K562 (cell line): ENCODE results near the gene ZNF593OS. TPM values are rescaled to one million over a fixed set of nuclear protein-coding genes. Genes with fewer than 3 reads are reported as not detected.

Experiments
- ATAC-seq: fragments of 200-7000 bp; cut with Tn5 transposase; 3 replicates; pipeline ENCODE4 v1.9.1; 2020; ENCODE audit warnings: moderate library complexity
- BruUV-seq: library from RNA; stranded (reverse); fragments of 400-500 nt; replicated peaks from 2 replicates; lab custom pipeline; 2021; lab: Mats Ljungman, UMichigan
- CTCF ChIA-PET: fragments of 300-600 bp; formaldehyde crosslinking; extraction: SDS; loops from one replicate; lab custom pipeline; 2021; ENCODE audit warnings: low intra/inter-chr PET ratio; lab: Yijun Ruan, JAX
- POLR2A ChIA-PET: fragments of 300-600, 350-650 bp; sonication (Branson Sonifier 250); formaldehyde crosslinking; extraction: SDS; loops from one replicate; lab custom pipeline; 2021; ENCODE audit warnings: antibody characterized with exemption, inconsistent platforms; lab: Yijun Ruan, JAX
- DNase-seq, 4 experiments: peaks; one replicate each; pipeline versions ENCODE4 v3.0.0 to v3.0.0-alpha.2; 2011 to 2018; ENCODE audit warnings: low spot score in 3 of 4, mixed read lengths in 3 of 4; ENCODE audit errors: extremely low read depth in 1 of 4
- FAIRE-seq: peaks from 2 replicates; lab custom pipeline; 2011; peaks lifted over from hg19 to GRCh38; lab: Jason Lieb, UNC
- H2AFZ ChIP-seq: 2 replicates; pipeline ENCODE4 v1.6.0; 2011; ENCODE audit warnings: low read depth, low read length, control low read depth, inconsistent platforms
- H3K27ac ChIP-seq: fragments of 200-600 bp; 3 replicates; pipeline ENCODE4 v1.8.0; 2011; ENCODE audit warnings: low read depth, mild to moderate bottlenecking, control low read depth, inconsistent platforms, low read length, moderate library complexity, mixed read lengths; ENCODE audit errors: extremely low read depth
- H3K27me3 ChIP-seq, 2 experiments: fragments of 300-600 bp in 1 of 2; 2 replicates in 1 of 2; 3 replicates in 1 of 2; pipeline versions ENCODE4 v1.6.0 to v1.8.0; 2011; ENCODE audit warnings: inconsistent platforms in 2 of 2, low read length in 2 of 2, mild to moderate bottlenecking in 1 of 2, mixed read lengths in 1 of 2, moderate library complexity in 1 of 2; ENCODE audit not compliant: control insufficient read depth in 2 of 2, insufficient read depth in 2 of 2
- H3K36me3 ChIP-seq: fragments of 300-600 bp; 3 replicates; pipeline ENCODE4 v1.8.0; 2011; ENCODE audit warnings: mild to moderate bottlenecking, low read length, inconsistent platforms; ENCODE audit not compliant: control insufficient read depth, insufficient read depth
- H3K4me1 ChIP-seq, 2 experiments: fragments of 200-600 bp in 1 of 2; replicated peaks in 1 of 2; 2 replicates in 1 of 2; 3 replicates in 1 of 2; pipeline versions ENCODE4 v1.5.1 to v1.8.0; 2011; ENCODE audit warnings: inconsistent platforms in 2 of 2, low read length in 2 of 2, mild to moderate bottlenecking in 1 of 2, mixed read lengths in 1 of 2, moderate library complexity in 1 of 2; ENCODE audit not compliant: control insufficient read depth in 2 of 2, insufficient read depth in 2 of 2
- H3K4me2 ChIP-seq: 2 replicates; pipeline ENCODE4 v1.6.1; 2011; ENCODE audit warnings: low read length, control low read depth, inconsistent platforms, mixed read lengths; ENCODE audit not compliant: insufficient read depth
- H3K4me3 ChIP-seq: fragments of 200-600 bp; sonication (generic), shearing (Covaris generic); 2 replicates; pipeline ENCODE4 v1.5.1; 2016; ENCODE audit warnings: control low read depth, inconsistent platforms
- H3K79me2 ChIP-seq: fragments of 200-600 bp; 3 replicates; pipeline ENCODE4 v1.8.0; 2011; ENCODE audit warnings: low read length, inconsistent platforms; ENCODE audit not compliant: control insufficient read depth, insufficient read depth
- H3K9ac ChIP-seq, 2 experiments: 2 replicates each; pipeline versions ENCODE4 v1.6.0 to v1.6.1; 2011; ENCODE audit warnings: low read depth in 2 of 2, low read length in 2 of 2, control low read depth in 1 of 2, inconsistent platforms in 1 of 2, mild to moderate bottlenecking in 1 of 2, mixed read lengths in 1 of 2; ENCODE audit not compliant: insufficient read depth in 1 of 2
- H3K9me1 ChIP-seq: one replicate; pipeline ENCODE4 v1.6.0; 2011; ENCODE audit warnings: inconsistent platforms, mild to moderate bottlenecking, low read length, moderate library complexity; ENCODE audit not compliant: control insufficient read depth, insufficient read depth
- H3K9me3 ChIP-seq: replicated peaks from 2 replicates; pipeline ENCODE4 v1.5.1; 2011; ENCODE audit warnings: low read depth, low read length, inconsistent platforms; ENCODE audit not compliant: control insufficient read depth, insufficient read depth
- H4K20me1 ChIP-seq: replicated peaks from 2 replicates; pipeline ENCODE4 v1.6.1; 2011; ENCODE audit warnings: low read length, inconsistent platforms, mixed read lengths; ENCODE audit not compliant: control insufficient read depth, insufficient read depth
- E2F4 ChIP-seq: sonication (generic); formaldehyde crosslinking; IDR thresholded peaks from 2 replicates; pipeline ENCODE4 v1.8.0; 2022; ENCODE audit warnings: mild to moderate bottlenecking, low read depth, missing genetic modification reagents
- KAT7 ChIP-seq: sonication (generic); formaldehyde crosslinking; IDR thresholded peaks from 2 replicates; pipeline ENCODE4 v1.8.0; 2022; ENCODE audit warnings: missing genetic modification reagents, mild to moderate bottlenecking, borderline replicate concordance
- MIER1 ChIP-seq: fragments of 450-650 bp; IDR thresholded peaks from 2 replicates; pipeline ENCODE4 v1.6.1; 2016; ENCODE audit warnings: antibody characterized with exemption, mild to moderate bottlenecking, low read depth
- MLLT1 ChIP-seq, 2 experiments: fragments of 450-650 bp; IDR thresholded peaks; 2 replicates each; pipeline ENCODE4 v1.6.1; 2016
- SNAPC5 ChIP-seq: fragments of 250-450 bp; sonication (Bioruptor Pico); IDR thresholded peaks from 2 replicates; pipeline ENCODE4 v1.8.0; 2021; ENCODE audit warnings: moderate library complexity, mild to moderate bottlenecking, inconsistent platforms
- ZBTB17 ChIP-seq: fragments of 450-650 bp; formaldehyde crosslinking; IDR thresholded peaks from 2 replicates; pipeline ENCODE4 v1.4.0; 2020; ENCODE audit warnings: mild to moderate bottlenecking
- WGBS: fragments of 100-300 bp; shearing (Covaris generic); methylation state at CpG from one replicate; pipeline ENCODE4 v1.1.6; 2016; ENCODE audit warnings: low coverage, mixed read lengths; ENCODE audit not compliant: insufficient coverage; ENCODE audit errors: missing lambda C conversion rate; 5-methylcytosine and 5-hydroxymethylcytosine counted together
- in situ Hi-C: fragments of 300-500 bp; cut with MboI; formaldehyde crosslinking; loops from 4 replicates; pipeline ENCODE4 v1.15.0; 2018; ENCODE audit warnings: inconsistent platforms, mixed read lengths
- intact Hi-C: fragments of 100-400 bp; cut with micrococcal nuclease; formaldehyde crosslinking; loops from 2 replicates; pipeline ENCODE4 v1.14.2; 2022
- polyA plus RNA-seq, 8 experiments: library from polyadenylated mRNA; depleted of rRNA in 4 of 8; stranded (reverse) in 5 of 8; unstranded in 3 of 8; fragments of >200 nt; fragmentation: Nextera tagmentation in 2 of 8; fragmentation: Illumina TruSeq in 1 of 8; extraction: Ambion mirVana in 2 of 8; extraction: Trizol in 1 of 8; gene quantifications; 2 replicates each; pipeline versions ENCODE4 v1.2.1 to v1.2.3, GENCODE V29; 2011 to 2014; ENCODE audit warnings: inconsistent platforms in 1 of 8, missing spikeins in 1 of 8
- total RNA-seq, 7 experiments: library from RNA; depleted of rRNA in 6 of 7; stranded (reverse); fragments of >200 nt in 6 of 7; fragmentation: Illumina TruSeq in 2 of 7; extraction: Trizol in 2 of 7; gene quantifications; 2 replicates each; pipeline versions ENCODE4 v1.2.1 to v1.2.3, GENCODE V29; 2011 to 2021; ENCODE audit warnings: low replicate concordance in 1 of 7
- TF ChIP-seq, protein P1 (sequence below): fragments of 250-450 bp; sonication (Bioruptor Pico); IDR thresholded peaks from 2 replicates; pipeline ENCODE4 v1.8.0; 2022; ENCODE audit warnings: inconsistent platforms
- TF ChIP-seq, protein P2 (sequence below), 2 experiments: fragments of 150-350 bp in 1 of 2; IDR thresholded peaks; 2 replicates each; pipeline ENCODE4 v1.6.1; 2012 to 2016; ENCODE audit warnings: low read depth in 2 of 2, low read length in 2 of 2, mild to moderate bottlenecking in 1 of 2, moderate library complexity in 1 of 2

Gene ZNF593OS
- total and polyA plus RNA-seq, 9 of the 15 experiments (the other 6 are each of a cell fraction or from before 2014, with no cell fraction given): 0.24 to 0.27 TPM; not detected in 7

- peaks cover 21 to 34% of the 10 kb centered on the region in 2 experiments for H3K4me1 ChIP-seq
- TSS peak; percentile 89 for BruUV-seq
- ChIA-PET CTCF (interaction anchor here (0.8 to 1.9 kb wide), 2 partner anchors 30 to 151 kb away, joined by 6 to 8 read pairs; no protein-coding TSS in a partner anchor), POLR2A (interaction anchor here (0.6 to 1.6 kb wide), 10 partner anchors 8 to 230 kb away, joined by 3 to 12 read pairs (median 5); partner anchors contain the start of genes CEP85 and FAM110D)
- H3K27ac ChIP-seq: peak overlapping the region; percentile 85
- no peaks in the 10 kb centered on the region for H3K27me3 ChIP-seq
- TF ChIP-seq E2F4: 0 out of 2 replicates have a peak, but pooled peaks have one; percentile 13
- TF ChIP-seq, protein P1, sequence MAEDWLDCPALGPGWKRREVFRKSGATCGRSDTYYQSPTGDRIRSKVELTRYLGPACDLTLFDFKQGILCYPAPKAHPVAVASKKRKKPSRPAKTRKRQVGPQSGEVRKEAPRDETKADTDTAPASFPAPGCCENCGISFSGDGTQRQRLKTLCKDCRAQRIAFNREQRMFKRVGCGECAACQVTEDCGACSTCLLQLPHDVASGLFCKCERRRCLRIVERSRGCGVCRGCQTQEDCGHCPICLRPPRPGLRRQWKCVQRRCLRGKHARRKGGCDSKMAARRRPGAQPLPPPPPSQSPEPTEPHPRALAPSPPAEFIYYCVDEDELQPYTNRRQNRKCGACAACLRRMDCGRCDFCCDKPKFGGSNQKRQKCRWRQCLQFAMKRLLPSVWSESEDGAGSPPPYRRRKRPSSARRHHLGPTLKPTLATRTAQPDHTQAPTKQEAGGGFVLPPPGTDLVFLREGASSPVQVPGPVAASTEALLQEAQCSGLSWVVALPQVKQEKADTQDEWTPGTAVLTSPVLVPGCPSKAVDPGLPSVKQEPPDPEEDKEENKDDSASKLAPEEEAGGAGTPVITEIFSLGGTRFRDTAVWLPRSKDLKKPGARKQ (CRISPR knock-in tag): no peak
- TF ChIP-seq MLLT1 (IDR thresholded peaks at IDR 0.05): peak in 1 of 2 experiments; percentile 96; a peak in 2 of 4 replicates
- TF ChIP-seq KAT7: no peak
- no peak for TF ChIP-seq SNAPC5 (CRISPR knock-in tag)
- 0 out of 2 replicates have a peak, but pooled peaks have one; percentile 14 for TF ChIP-seq MIER1
- TF ChIP-seq, protein P2, sequence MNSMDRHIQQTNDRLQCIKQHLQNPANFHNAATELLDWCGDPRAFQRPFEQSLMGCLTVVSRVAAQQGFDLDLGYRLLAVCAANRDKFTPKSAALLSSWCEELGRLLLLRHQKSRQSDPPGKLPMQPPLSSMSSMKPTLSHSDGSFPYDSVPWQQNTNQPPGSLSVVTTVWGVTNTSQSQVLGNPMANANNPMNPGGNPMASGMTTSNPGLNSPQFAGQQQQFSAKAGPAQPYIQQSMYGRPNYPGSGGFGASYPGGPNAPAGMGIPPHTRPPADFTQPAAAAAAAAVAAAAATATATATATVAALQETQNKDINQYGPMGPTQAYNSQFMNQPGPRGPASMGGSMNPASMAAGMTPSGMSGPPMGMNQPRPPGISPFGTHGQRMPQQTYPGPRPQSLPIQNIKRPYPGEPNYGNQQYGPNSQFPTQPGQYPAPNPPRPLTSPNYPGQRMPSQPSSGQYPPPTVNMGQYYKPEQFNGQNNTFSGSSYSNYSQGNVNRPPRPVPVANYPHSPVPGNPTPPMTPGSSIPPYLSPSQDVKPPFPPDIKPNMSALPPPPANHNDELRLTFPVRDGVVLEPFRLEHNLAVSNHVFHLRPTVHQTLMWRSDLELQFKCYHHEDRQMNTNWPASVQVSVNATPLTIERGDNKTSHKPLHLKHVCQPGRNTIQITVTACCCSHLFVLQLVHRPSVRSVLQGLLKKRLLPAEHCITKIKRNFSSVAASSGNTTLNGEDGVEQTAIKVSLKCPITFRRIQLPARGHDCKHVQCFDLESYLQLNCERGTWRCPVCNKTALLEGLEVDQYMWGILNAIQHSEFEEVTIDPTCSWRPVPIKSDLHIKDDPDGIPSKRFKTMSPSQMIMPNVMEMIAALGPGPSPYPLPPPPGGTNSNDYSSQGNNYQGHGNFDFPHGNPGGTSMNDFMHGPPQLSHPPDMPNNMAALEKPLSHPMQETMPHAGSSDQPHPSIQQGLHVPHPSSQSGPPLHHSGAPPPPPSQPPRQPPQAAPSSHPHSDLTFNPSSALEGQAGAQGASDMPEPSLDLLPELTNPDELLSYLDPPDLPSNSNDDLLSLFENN (IDR thresholded peaks at IDR 0.05; ENCODE audit: low read depth in 2 of 2, low read length in 2 of 2): 0 out of 4 replicates have a peak, but pooled peaks of 1 of the 2 experiments have one; percentile 59
- TF ChIP-seq ZBTB17: peak; percentile 92
- DNase-seq (no peak), FAIRE-seq (peak; percentile 29), ATAC-seq (peak; percentile 3; the same call in 2 of the 3 replicates)
- intact Hi-C loops (loop anchor here (10.0 kb wide), 1 partner anchor 214 kb away; no protein-coding TSS in a partner anchor), in situ Hi-C loops (no loop called here)
- peak overlapping the region; percentile 90 for H2AFZ ChIP-seq
- 21% methylated on average over 9 of the region's 9 CpGs for WGBS
- H3K9me1 ChIP-seq: peaks cover 4% of the 10 kb centered on the region
- peak overlapping the region; percentile 88 to 98 for H3K9ac ChIP-seq
- no peaks in the 10 kb centered on the region for H4K20me1 ChIP-seq
- no peaks in the 10 kb centered on the region for H3K9me3 ChIP-seq
- H3K4me2 ChIP-seq: peak overlapping the region; percentile 96
- H3K79me2 ChIP-seq: peaks cover 21% of the 10 kb centered on the region
- peaks cover 17% of the 10 kb centered on the region; the same call in 1 of the 3 replicates for H3K36me3 ChIP-seq
- H3K4me3 ChIP-seq: peak overlapping the region; percentile 89
Observed at GRCh38 chr1:26170472-26170821, 1.2 kb downstream of the ZNF593OS start.
